SK-N-DZ (cell line): ENCODE results near the gene CYP4B1.
"Not testable (repeated sequence)": the region's sequence is repeated elsewhere in the genome, so short reads cannot be mapped to it uniquely, and the experiment has no call there.

Experiments used
- DNase-seq: peaks from one replicate; pipeline ENCODE4 v3.0.0-alpha.2; 2015; ENCODE audit warnings: low spot score

CYP4B1 gene

GRCh38 chr1:46813858-46814396 is 15.1 kb downstream of the CYP4B1 start:
- DNase-seq: no peak

- no peak for DNase-seq
Measured at GRCh38 chr1:46815133-46815532, 16.3 kb downstream of the CYP4B1 start.

- no peak for DNase-seq
Measured at GRCh38 chr1:46816930-46817329, 18.1 kb downstream of the CYP4B1 start.

- no peak for DNase-seq
Measured at GRCh38 chr1:46817814-46818213, 19.0 kb downstream of the CYP4B1 start.

GRCh38 chr1:46818591-46818990 is 19.7 kb downstream of the CYP4B1 start:
- DNase-seq: no peak

GRCh38 chr1:46819335-46819734 is 20.5 kb downstream of the CYP4B1 start:
- no peak for DNase-seq

- no peak for DNase-seq
Measured at GRCh38 chr1:46820076-46820475, 21.2 kb downstream of the CYP4B1 start.

- DNase-seq: no peak
Measured at GRCh38 chr1:46820560-46821060, 21.8 kb downstream of the CYP4B1 start.

GRCh38 chr1:46822248-46822826 is 23.5 kb downstream of the CYP4B1 start:
- DNase-seq: no peak

- no peak for DNase-seq
Measured at GRCh38 chr1:46823151-46823550, 24.3 kb downstream of the CYP4B1 start.

GRCh38 chr1:46826892-46827291 is 28.0 kb downstream of the CYP4B1 start:
- DNase-seq: not testable (repeated sequence)

- no peak for DNase-seq
Measured at GRCh38 chr1:46830665-46831322, 31.9 kb downstream of the CYP4B1 start.

GRCh38 chr1:46835469-46835868 is 36.6 kb downstream of the CYP4B1 start:
- DNase-seq: not testable (repeated sequence)

- DNase-seq: not testable (repeated sequence)
Measured at GRCh38 chr1:46846386-46846785, 47.5 kb downstream of the CYP4B1 start.

- not testable (repeated sequence) for DNase-seq
Measured at GRCh38 chr1:46857660-46858065, 58.8 kb downstream of the CYP4B1 start.

- no peak for DNase-seq
Measured at GRCh38 chr1:46862348-46862747, 63.5 kb downstream of the CYP4B1 start.
